Keratinocyte (primary cell): Measurements from ENCODE around the gene SCN4A. TPM values are rescaled to one million over a fixed set of nuclear protein-coding genes. Genes with fewer than 3 reads are reported as not detected.

Source experiments
- DNase-seq: peaks from one replicate; pipeline ENCODE4 v3.0.0-alpha.2; 2011; ENCODE audit warnings: low read depth, missing footprints, low spot score
- FAIRE-seq: peaks from 2 replicates; lab custom pipeline; 2011; peaks lifted over from hg19 to GRCh38; lab: Jason Lieb, UNC
- H2AFZ ChIP-seq: 2 replicates; pipeline ENCODE4 v1.6.0; 2012; ENCODE audit warnings: low read length, control low read depth, inconsistent platforms; ENCODE audit not compliant: control insufficient read depth
- H3K27ac ChIP-seq: 2 replicates; pipeline ENCODE4 v1.5.1; 2011; ENCODE audit warnings: low read length; ENCODE audit not compliant: control insufficient read depth, insufficient read depth
- H3K27me3 ChIP-seq: 3 replicates; pipeline ENCODE4 v1.6.0; 2011; ENCODE audit warnings: low read length; ENCODE audit not compliant: control insufficient read depth, insufficient read depth; ENCODE audit errors: extremely low read depth
- H3K36me3 ChIP-seq, 2 experiments: 2 replicates in 1 of 2; 3 replicates in 1 of 2; pipeline ENCODE4 v1.5.1; 2011; ENCODE audit warnings: low read length in 2 of 2, mild to moderate bottlenecking in 1 of 2; ENCODE audit not compliant: control insufficient read depth in 2 of 2, insufficient read depth in 2 of 2; ENCODE audit errors: extremely low read depth in 1 of 2
- H3K4me1 ChIP-seq: 3 replicates; pipeline ENCODE4 v1.5.1; 2011; ENCODE audit warnings: low read length; ENCODE audit not compliant: control insufficient read depth, insufficient read depth; ENCODE audit errors: extremely low read depth
- H3K4me2 ChIP-seq: 3 replicates; pipeline ENCODE4 v1.6.0; 2011; ENCODE audit warnings: low read depth, low read length; ENCODE audit not compliant: control insufficient read depth, insufficient read depth; ENCODE audit errors: extremely low read depth
- H3K4me3 ChIP-seq, 3 experiments: fragments of 200-600 bp in 1 of 3; sonication (generic) in 1 of 3; 2 replicates in 2 of 3; 3 replicates in 1 of 3; pipeline ENCODE4 v1.5.1; 2011 to 2016; ENCODE audit warnings: low read length in 3 of 3, mild to moderate bottlenecking in 3 of 3, control low read depth in 2 of 3, inconsistent platforms in 1 of 3, low read depth in 1 of 3, mixed read lengths in 1 of 3, mixed run types in 1 of 3, moderate library complexity in 1 of 3; ENCODE audit not compliant: control insufficient read depth in 2 of 3, insufficient read depth in 2 of 3; ENCODE audit errors: extremely low read depth in 1 of 3
- H3K79me2 ChIP-seq: 2 replicates; pipeline ENCODE4 v1.6.0; 2012; ENCODE audit warnings: low read length; ENCODE audit not compliant: control insufficient read depth, insufficient read depth
- H3K9ac ChIP-seq: 3 replicates; pipeline ENCODE4 v1.6.0; 2011; ENCODE audit warnings: low read length; ENCODE audit not compliant: control insufficient read depth, insufficient read depth; ENCODE audit errors: extremely low read depth
- H3K9me1 ChIP-seq: 3 replicates; pipeline ENCODE4 v1.6.0; 2011; ENCODE audit warnings: low read length; ENCODE audit not compliant: control insufficient read depth, insufficient read depth; ENCODE audit errors: extremely low read depth
- H3K9me3 ChIP-seq: 2 replicates; pipeline ENCODE4 v1.5.1; 2012; ENCODE audit warnings: low read depth, low read length; ENCODE audit not compliant: control insufficient read depth
- H4K20me1 ChIP-seq: 3 replicates; pipeline ENCODE4 v1.6.0; 2011; ENCODE audit warnings: low read length; ENCODE audit not compliant: control insufficient read depth, insufficient read depth; ENCODE audit errors: extremely low read depth
- EZH2 ChIP-seq: IDR thresholded peaks from one replicate; pipeline ENCODE4 v1.6.1; 2012; ENCODE audit warnings: inconsistent platforms, mild to moderate bottlenecking, low read length, moderate library complexity
- dilution Hi-C: fragments of 300-500 bp; cut with MboI; formaldehyde crosslinking; loops from one replicate; pipeline ENCODE4 v1.7.0; 2020; ENCODE audit warnings: low sequenced_read_pairs; ENCODE audit not compliant: extremely low pct_ligation_motif_present
- polyA plus RNA-seq, 5 experiments: library from polyadenylated mRNA; depleted of rRNA in 3 of 5; stranded (reverse) in 3 of 5; stranded (forward) in 1 of 5; unstranded in 1 of 5; fragments of >200 nt; gene quantifications; 1 replicate in 1 of 5; 2 replicates in 3 of 5; 3 replicates in 1 of 5; pipeline versions ENCODE4 v1.2.1 to v1.2.3, GENCODE V29; 2011 to 2012; ENCODE audit warnings: missing spikeins in 2 of 5, low read depth in 1 of 5, low replicate concordance in 1 of 5
- TF ChIP-seq, protein P1 (sequence below), 3 experiments: IDR thresholded peaks in 1 of 3; conservative IDR thresholded peaks in 1 of 3; optimal IDR thresholded peaks in 1 of 3; 2 replicates in 2 of 3; 3 replicates in 1 of 3; pipeline versions ENCODE3 to v1.5.1; 2011; ENCODE audit warnings: low read length in 3 of 3, mild to moderate bottlenecking in 3 of 3, moderate library complexity in 2 of 3, control low read depth in 1 of 3, inconsistent platforms in 1 of 3; ENCODE audit not compliant: insufficient read depth in 2 of 3; ENCODE audit errors: extremely low read depth in 1 of 3

SCN4A gene
- polyA plus RNA-seq, 1 donor (not counting 4 experiments of a cell fraction or from before 2014, with no cell fraction given), result not detected

GRCh38 chr17:63986821-63987220, 14.1 kb upstream of the SCN4A start:
- H3K27ac ChIP-seq, result no peak overlapping the region
- peaks cover 4% of the 10 kb centered on the region for H3K4me1 ChIP-seq
- no peak overlapping the region for H3K9ac ChIP-seq
- H3K4me3 ChIP-seq, result no peak overlapping the region
- no peaks in the 10 kb centered on the region for H3K9me3 ChIP-seq
- no peak overlapping the region for H2AFZ ChIP-seq
- no peaks in the 10 kb centered on the region for H3K9me1 ChIP-seq
- dilution Hi-C loops, result no loop called here
- no peaks in the 10 kb centered on the region for H4K20me1 ChIP-seq
- FAIRE-seq (no peak), DNase-seq (no peak)
- H3K36me3 ChIP-seq, result no peaks in the 10 kb centered on the region
- H3K4me2 ChIP-seq, result no peak overlapping the region
- TF ChIP-seq, protein P1, sequence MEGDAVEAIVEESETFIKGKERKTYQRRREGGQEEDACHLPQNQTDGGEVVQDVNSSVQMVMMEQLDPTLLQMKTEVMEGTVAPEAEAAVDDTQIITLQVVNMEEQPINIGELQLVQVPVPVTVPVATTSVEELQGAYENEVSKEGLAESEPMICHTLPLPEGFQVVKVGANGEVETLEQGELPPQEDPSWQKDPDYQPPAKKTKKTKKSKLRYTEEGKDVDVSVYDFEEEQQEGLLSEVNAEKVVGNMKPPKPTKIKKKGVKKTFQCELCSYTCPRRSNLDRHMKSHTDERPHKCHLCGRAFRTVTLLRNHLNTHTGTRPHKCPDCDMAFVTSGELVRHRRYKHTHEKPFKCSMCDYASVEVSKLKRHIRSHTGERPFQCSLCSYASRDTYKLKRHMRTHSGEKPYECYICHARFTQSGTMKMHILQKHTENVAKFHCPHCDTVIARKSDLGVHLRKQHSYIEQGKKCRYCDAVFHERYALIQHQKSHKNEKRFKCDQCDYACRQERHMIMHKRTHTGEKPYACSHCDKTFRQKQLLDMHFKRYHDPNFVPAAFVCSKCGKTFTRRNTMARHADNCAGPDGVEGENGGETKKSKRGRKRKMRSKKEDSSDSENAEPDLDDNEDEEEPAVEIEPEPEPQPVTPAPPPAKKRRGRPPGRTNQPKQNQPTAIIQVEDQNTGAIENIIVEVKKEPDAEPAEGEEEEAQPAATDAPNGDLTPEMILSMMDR (optimal IDR thresholded peaks at IDR 0.05 in 1 of 3, IDR thresholded peaks at IDR 0.05 in 1 of 3, conservative IDR thresholded peaks at IDR 0.05 in 1 of 3; ENCODE audit: extremely low read depth in 1 of 3, insufficient read depth in 2 of 3, low read length in 3 of 3), result no peak
- TF ChIP-seq EZH2, result no peak
- no peaks in the 10 kb centered on the region for H3K79me2 ChIP-seq
- H3K27me3 ChIP-seq, result peaks cover 12% of the 10 kb centered on the region

- Histone ChIP-seq H3K27ac (no peak overlapping the region), H3K27me3 (peaks cover 12% of the 10 kb centered on the region), H3K9ac (no peak overlapping the region), H4K20me1 (no peaks in the 10 kb centered on the region), H3K9me3 (no peaks in the 10 kb centered on the region), H3K4me3 (no peak overlapping the region), H3K79me2 (no peaks in the 10 kb centered on the region), H2AFZ (no peak overlapping the region), H3K36me3 (no peaks in the 10 kb centered on the region), H3K9me1 (no peaks in the 10 kb centered on the region), H3K4me1 (peaks cover 4% of the 10 kb centered on the region), H3K4me2 (no peak overlapping the region)
- FAIRE-seq (no peak), DNase-seq (no peak)
- dilution Hi-C loops, result no loop called here
- TF ChIP-seq EZH2, result no peak
- TF ChIP-seq, protein P1 (optimal IDR thresholded peaks at IDR 0.05 in 1 of 3, IDR thresholded peaks at IDR 0.05 in 1 of 3, conservative IDR thresholded peaks at IDR 0.05 in 1 of 3; ENCODE audit: extremely low read depth in 1 of 3, insufficient read depth in 2 of 3, low read length in 3 of 3), result peak in 1 of 3 experiments; percentile 2
Observed at GRCh38 chr17:63985387-63986140, 12.8 kb upstream of the SCN4A start.
